ENCODE results near the gene ZNF780A. TPM values are rescaled to one million over a fixed set of nuclear protein-coding genes. Genes with fewer than 3 reads are reported as not detected.

Gene ZNF780A
- total RNA-seq, 1 donor from 2014 or later: 7.9 TPM

Other genes with a start within 250 kb of the ZNF780A start
- gene FBL, start 244.6 kb downstream of the ZNF780A start, total RNA-seq: 104 and 146 TPM in 2 replicates
- gene FCGBP, start 156.3 kb downstream of the ZNF780A start, total RNA-seq: under 0.01 TPM in 2 replicates
- 57.8 and 65.7 TPM in 2 replicates for gene PSMC4, start 119.8 kb downstream of the ZNF780A start, total RNA-seq
- gene ZNF546, start 93.9 kb downstream of the ZNF780A start, total RNA-seq: 2.4 and 5.6 TPM in 2 replicates
- gene ZNF780B, start 34.7 kb downstream of the ZNF780A start, total RNA-seq: 6.1 and 6.2 TPM in 2 replicates
- gene MAP3K10, start 100.5 kb upstream of the ZNF780A start, total RNA-seq: 3.3 and 6.7 TPM in 2 replicates
- under 0.01 TPM in 1 of 2 replicates, not detected in the other for gene TTC9B, start 127.4 kb upstream of the ZNF780A start, total RNA-seq
- gene CCNP, start 135.7 kb upstream of the ZNF780A start, total RNA-seq: under 0.01 and 0.20 TPM in 2 replicates
- gene AKT2, start 194.4 kb upstream of the ZNF780A start, total RNA-seq: 14.4 and 31.0 TPM in 2 replicates

Data from lung microvascular endothelial cell (primary cell).